Measurements from ENCODE around the gene SMIM14.
"Not testable (repeated sequence)": the region's sequence is repeated elsewhere in the genome, so short reads cannot be mapped to it uniquely, and the experiment has no call there.

Gene SMIM14

DNA sequence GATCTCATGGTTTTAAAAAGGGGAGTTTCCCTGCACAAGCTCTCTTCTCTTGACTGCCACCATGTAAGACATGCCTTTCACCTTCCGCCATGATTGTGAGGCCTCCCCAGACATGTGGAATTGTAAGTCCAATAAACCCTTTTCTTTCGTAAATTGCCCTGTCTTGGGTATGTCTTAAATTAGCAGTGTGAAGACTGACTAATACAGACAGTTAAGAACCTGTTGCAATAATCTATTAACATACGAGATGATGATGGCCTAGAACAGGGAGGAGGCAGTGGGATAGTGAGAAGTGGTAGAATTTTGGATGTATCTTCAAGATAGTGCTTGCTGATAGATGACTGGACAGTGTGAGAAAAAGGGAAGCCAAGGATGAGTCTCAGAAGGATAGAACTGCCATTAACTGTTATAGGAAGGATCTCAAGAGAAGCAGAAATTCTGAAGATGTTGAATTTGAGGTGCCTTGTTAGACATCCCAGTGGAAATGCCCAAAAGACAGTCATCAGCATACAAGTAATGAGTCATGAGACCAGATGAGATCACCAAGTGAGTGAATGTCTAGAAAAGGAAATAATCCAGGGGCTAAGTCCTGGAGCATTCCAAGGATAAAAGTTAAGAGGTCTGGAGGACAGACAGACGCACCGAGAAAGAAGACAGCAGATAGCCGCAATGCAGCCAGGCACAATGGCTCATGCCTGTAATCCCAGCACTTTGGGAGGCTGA, 72.6 kb downstream of the SMIM14 start:
- no peaks in the 10 kb centered on the region for H3K4me1 Mint-ChIP-seq
- H3K4me3 Mint-ChIP-seq, result no peak overlapping the region
- H3K36me3 Mint-ChIP-seq (ENCODE audit: insufficient read depth), result peaks cover 2% of the 10 kb centered on the region
- DNase-seq (ENCODE audit: low spot score in 2 of 2) (no peak), ATAC-seq (replicated peaks; ENCODE audit: extremely low read depth, poor library complexity, severe bottlenecking) (no peak)
- H3K9me3 Mint-ChIP-seq, result no peaks in the 10 kb centered on the region
- H3K27ac Mint-ChIP-seq (ENCODE audit: low read depth), result no peak overlapping the region
- no peaks in the 10 kb centered on the region for H3K27me3 Mint-ChIP-seq

DNA sequence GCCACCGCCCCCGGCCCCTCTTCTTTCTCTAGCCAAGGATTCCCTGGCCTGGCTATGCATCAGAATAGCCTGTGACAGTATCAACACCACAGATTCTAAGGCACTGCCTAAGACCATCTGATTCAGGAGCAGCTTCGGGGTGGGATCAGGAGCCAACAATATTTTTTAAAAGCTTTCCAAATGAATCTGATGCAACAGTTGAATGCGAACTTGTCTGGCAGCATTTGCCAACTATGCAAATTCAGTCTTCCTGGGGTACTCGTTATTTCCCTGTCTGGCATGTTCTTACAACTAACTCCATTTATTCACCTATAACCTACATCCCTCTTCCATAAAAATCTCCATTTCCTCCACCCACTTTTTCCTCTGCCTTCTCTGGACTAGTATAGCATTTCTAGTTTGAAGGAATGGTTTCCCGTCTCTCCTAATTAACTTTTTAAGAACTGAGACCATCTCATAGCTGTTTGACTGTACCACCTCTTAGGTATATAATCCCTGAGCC, 75.3 kb downstream of the SMIM14 start:
- no peak overlapping the region for H3K4me3 Mint-ChIP-seq
- peaks cover 2% of the 10 kb centered on the region for H3K36me3 Mint-ChIP-seq (ENCODE audit: insufficient read depth)
- H3K27ac Mint-ChIP-seq (ENCODE audit: low read depth), result peak overlapping the region; percentile 29

DNA sequence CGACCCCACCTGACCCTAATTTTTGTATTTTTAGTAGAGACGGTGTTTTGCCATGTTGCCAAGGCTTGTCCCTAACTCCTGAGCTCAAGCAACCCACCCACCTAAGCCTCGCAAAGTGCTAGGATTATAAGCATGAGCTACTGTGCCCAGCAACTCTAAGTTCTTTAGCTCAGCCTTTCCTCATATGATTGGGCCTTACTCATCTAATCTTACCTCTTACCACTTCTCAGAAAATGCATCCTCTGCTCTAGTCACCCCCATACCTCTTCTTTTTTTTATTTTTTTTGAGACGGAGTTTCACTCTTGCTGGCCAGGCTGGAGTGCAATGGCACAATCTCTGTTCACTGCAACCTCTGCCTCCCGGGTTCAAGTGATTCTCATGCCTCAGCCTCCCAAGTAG, 75.9 kb downstream of the SMIM14 start:
- ATAC-seq (replicated peaks; ENCODE audit: extremely low read depth, poor library complexity, severe bottlenecking), result no peak
- H3K9me3 Mint-ChIP-seq, result no peaks in the 10 kb centered on the region
- H3K4me1 Mint-ChIP-seq, result no peaks in the 10 kb centered on the region
- H3K27me3 Mint-ChIP-seq, result no peaks in the 10 kb centered on the region
- H3K27ac Mint-ChIP-seq (ENCODE audit: low read depth), result no peak overlapping the region
- no peak overlapping the region for H3K4me3 Mint-ChIP-seq
- DNase-seq (ENCODE audit: low spot score in 2 of 2), result no peak
- H3K36me3 Mint-ChIP-seq (ENCODE audit: insufficient read depth), result peaks cover 2% of the 10 kb centered on the region

More for the DNA sequence above, 75.3 kb downstream of the SMIM14 start:
- H3K9me3 Mint-ChIP-seq, result no peaks in the 10 kb centered on the region
- DNase-seq (ENCODE audit: low spot score in 2 of 2) (no peak), ATAC-seq (replicated peaks; ENCODE audit: extremely low read depth, poor library complexity, severe bottlenecking) (no peak)
- no peaks in the 10 kb centered on the region for H3K4me1 Mint-ChIP-seq
- no peaks in the 10 kb centered on the region for H3K27me3 Mint-ChIP-seq

DNA sequence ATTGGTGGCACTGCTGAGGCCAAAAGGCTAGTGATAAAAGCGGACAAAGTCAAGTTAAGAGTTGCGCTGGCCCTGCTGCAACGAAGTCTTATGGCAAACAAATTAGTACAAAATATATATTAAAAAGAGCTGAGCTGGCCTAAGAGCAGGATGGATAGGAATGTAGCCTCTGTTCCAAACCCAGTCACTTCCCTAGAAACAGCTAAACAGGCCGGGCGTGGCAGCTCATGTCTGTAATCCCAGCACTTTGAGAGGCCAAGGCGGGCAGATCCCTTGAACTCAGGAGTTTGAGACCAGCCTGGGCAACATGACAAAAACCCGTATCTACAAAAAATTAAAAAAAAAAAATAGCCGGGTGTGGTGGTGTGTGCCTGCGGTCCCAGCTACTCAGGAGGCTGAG, 79.0 kb downstream of the SMIM14 start:
- no peak for DNase-seq (ENCODE audit: low spot score in 2 of 2)
- no peaks in the 10 kb centered on the region for H3K4me1 Mint-ChIP-seq
- H3K27me3 Mint-ChIP-seq, result no peaks in the 10 kb centered on the region
- no peaks in the 10 kb centered on the region for H3K9me3 Mint-ChIP-seq
- ATAC-seq (replicated peaks; ENCODE audit: extremely low read depth, poor library complexity, severe bottlenecking), result no peak
- H3K4me3 Mint-ChIP-seq, result no peak overlapping the region
- peaks cover 8% of the 10 kb centered on the region for H3K36me3 Mint-ChIP-seq (ENCODE audit: insufficient read depth)
- no peak overlapping the region for H3K27ac Mint-ChIP-seq (ENCODE audit: low read depth)

DNA sequence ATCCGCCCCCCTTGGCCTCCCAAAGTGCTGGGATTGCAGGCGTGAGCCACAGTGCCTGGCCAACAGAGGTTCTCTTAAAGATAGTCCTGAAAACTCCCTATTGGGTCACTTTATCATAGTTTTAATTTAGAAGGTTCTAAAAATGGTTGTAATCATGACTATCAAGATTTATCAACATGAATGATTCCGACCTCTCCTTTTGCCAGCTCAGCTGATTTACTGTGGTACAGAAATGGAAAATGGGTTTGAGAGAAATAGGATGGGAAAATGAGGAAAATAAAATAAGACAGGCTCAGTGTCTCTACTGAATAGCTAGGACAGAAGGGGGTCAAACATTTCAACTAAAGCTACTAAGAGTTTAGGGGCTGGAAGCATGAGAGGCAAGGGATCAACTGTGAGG, 83.2 kb downstream of the SMIM14 start:
- H3K4me1 Mint-ChIP-seq, result no peaks in the 10 kb centered on the region
- DNase-seq (ENCODE audit: low spot score in 2 of 2) (no peak), ATAC-seq (replicated peaks; ENCODE audit: extremely low read depth, poor library complexity, severe bottlenecking) (no peak)
- no peak overlapping the region for H3K27ac Mint-ChIP-seq (ENCODE audit: low read depth)
- H3K9me3 Mint-ChIP-seq, result no peaks in the 10 kb centered on the region
- H3K27me3 Mint-ChIP-seq, result no peaks in the 10 kb centered on the region
- peaks cover 8% of the 10 kb centered on the region for H3K36me3 Mint-ChIP-seq (ENCODE audit: insufficient read depth)
- H3K4me3 Mint-ChIP-seq, result no peak overlapping the region

DNA sequence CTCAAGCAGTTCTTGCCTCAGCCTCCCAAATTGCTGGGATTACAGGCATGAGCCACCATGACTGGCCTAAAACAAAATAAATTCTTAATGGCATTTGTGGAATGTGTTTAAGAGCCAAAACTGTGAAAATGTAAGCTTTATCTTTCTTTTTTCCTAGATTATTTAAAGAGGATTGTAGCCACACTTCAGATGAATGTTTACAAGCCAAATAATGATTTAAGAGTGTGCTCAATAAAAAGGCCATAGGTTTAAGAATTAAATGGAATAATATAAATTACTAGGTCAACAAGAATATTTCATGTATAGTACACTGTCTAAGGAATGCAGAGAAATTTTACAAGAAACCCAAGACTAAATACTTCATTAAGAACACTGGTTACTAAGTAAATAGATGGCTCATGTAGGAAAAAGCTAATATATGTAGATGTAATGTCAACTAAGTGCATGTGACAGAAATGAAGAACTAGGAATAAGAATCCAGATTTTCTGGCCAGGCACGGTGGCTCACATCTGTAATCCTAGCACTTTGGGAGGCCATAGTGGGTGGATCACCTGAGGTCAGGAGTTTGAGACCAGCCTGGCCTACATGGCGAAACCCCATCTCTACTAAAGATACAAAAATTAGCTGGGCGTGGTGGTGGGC, 90.1 kb downstream of the SMIM14 start:
- Mint-ChIP-seq H3K36me3 (ENCODE audit: insufficient read depth) (no peaks in the 10 kb centered on the region), H3K27ac (ENCODE audit: low read depth) (no peak overlapping the region), H3K27me3 (no peaks in the 10 kb centered on the region), H3K4me1 (no peaks in the 10 kb centered on the region), H3K4me3 (no peak overlapping the region), H3K9me3 (no peaks in the 10 kb centered on the region)
- DNase-seq (ENCODE audit: low spot score in 2 of 2) (no peak), ATAC-seq (replicated peaks; ENCODE audit: extremely low read depth, poor library complexity, severe bottlenecking) (no peak)

DNA sequence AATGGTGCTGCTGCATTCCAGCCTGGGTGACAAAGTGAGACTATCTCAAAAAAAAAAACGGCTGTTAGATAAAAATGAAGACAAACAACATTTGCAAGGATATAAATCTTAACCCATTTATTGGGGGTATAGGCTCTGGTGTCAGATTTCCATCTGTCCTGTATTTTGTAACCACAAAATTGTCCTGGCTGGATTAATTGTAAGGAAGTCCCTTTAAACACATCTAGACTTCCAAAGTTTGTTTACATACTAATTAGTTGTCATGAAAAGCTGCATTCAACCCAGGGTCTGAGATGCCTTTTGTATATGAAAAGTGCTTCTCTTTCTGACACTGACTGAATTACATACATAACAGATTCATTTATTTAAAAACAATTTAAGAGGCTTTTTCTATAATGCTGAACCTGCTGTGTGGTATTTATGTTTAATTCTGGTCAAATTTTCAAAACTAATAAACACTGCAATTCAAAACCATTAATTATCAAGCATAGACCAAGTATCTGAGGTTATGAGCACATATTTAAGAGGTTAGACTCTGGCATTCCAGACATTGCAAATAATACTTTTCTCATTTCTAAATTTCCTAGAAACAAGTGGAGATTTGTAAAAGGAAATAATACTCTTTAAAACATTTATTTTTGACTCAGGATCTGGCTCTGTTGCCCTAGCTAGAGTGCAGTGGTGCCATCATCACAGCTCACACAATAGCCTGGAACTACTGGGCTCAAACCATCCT, 93.9 kb downstream of the SMIM14 start:
- no peaks in the 10 kb centered on the region for H3K9me3 Mint-ChIP-seq
- no peaks in the 10 kb centered on the region for H3K27me3 Mint-ChIP-seq
- DNase-seq (ENCODE audit: low spot score in 2 of 2), result no peak
- H3K36me3 Mint-ChIP-seq (ENCODE audit: insufficient read depth), result no peaks in the 10 kb centered on the region
- H3K4me1 Mint-ChIP-seq, result no peaks in the 10 kb centered on the region
- no peak overlapping the region for H3K4me3 Mint-ChIP-seq
- ATAC-seq (replicated peaks; ENCODE audit: extremely low read depth, poor library complexity, severe bottlenecking), result no peak
- no peak overlapping the region for H3K27ac Mint-ChIP-seq (ENCODE audit: low read depth)

DNA sequence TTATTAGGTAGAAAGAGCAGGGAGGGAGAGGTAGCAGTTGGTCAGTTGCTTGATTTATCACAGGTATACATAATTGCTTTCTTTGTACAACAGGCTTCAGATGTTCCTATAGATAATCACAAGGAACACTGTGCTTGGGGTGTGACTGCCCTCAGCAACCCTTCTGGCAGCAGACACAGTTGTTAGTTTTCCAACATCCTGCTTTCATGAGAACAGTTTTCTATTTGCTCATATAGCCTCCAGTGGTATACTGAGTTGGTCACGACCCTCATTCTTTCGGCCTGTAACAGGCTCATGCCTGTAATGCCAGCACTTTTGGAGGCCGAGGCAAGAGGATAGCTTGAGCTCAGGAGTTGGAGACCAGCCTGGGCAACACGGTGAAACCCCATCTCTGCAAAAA, 94.6 kb downstream of the SMIM14 start:
- not testable (repeated sequence) for H3K9me3 Mint-ChIP-seq; H3K4me1 Mint-ChIP-seq; H3K4me3 Mint-ChIP-seq; H3K27me3 Mint-ChIP-seq; ATAC-seq (replicated peaks; ENCODE audit: extremely low read depth, poor library complexity, severe bottlenecking); DNase-seq (ENCODE audit: low spot score in 2 of 2); H3K27ac Mint-ChIP-seq (ENCODE audit: low read depth); H3K36me3 Mint-ChIP-seq (ENCODE audit: insufficient read depth)

DNA sequence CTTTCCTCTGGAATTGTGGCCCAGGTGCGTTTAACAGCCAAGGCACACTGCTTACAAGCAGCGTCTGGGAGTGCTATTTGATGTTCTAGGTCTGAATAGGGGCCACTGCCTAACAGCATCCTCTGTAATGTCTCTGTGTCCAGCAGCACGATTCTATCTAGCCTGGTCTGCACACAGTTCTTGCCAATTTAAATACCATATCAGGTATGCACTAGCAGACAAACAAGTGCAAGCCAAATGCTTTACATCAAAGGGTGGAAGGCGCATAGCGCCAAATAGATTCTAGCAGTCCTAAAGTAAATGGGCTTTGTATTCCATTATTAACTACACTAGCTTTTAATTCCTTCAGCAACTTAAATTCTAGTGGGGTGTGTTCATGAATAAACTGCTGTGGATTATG, 95.6 kb downstream of the SMIM14 start:
- no peak overlapping the region for H3K27ac Mint-ChIP-seq (ENCODE audit: low read depth)
- H3K27me3 Mint-ChIP-seq, result no peaks in the 10 kb centered on the region
- no peaks in the 10 kb centered on the region for H3K9me3 Mint-ChIP-seq
- H3K4me3 Mint-ChIP-seq, result no peak overlapping the region
- DNase-seq (ENCODE audit: low spot score in 2 of 2) (no peak), ATAC-seq (replicated peaks; ENCODE audit: extremely low read depth, poor library complexity, severe bottlenecking) (no peak)
- H3K36me3 Mint-ChIP-seq (ENCODE audit: insufficient read depth), result no peaks in the 10 kb centered on the region
- H3K4me1 Mint-ChIP-seq, result no peaks in the 10 kb centered on the region

DNA sequence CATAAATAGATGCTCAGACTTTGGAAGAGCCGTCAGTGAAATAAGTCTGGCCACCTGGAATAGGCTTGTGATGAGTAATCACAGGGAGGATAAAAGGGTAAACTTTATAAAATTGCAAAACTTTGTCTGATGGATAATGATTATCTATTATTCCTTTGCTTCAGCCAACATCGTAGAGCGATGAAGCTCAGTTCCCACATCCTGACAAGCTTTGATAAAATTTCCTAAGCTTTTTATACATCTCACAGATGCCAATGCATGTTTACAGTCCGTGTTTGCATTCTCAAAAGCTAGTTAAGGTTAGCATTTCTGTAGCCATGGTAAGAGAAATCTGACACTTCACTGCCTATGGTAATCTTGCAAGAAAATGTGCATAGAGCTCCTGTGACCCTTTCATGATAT, 96.1 kb downstream of the SMIM14 start:
- no peak for ATAC-seq (replicated peaks; ENCODE audit: extremely low read depth, poor library complexity, severe bottlenecking)
- no peak for DNase-seq (ENCODE audit: low spot score in 2 of 2)
- H3K27ac Mint-ChIP-seq (ENCODE audit: low read depth), result no peak overlapping the region
- H3K27me3 Mint-ChIP-seq, result no peaks in the 10 kb centered on the region
- no peaks in the 10 kb centered on the region for H3K36me3 Mint-ChIP-seq (ENCODE audit: insufficient read depth)
- no peaks in the 10 kb centered on the region for H3K9me3 Mint-ChIP-seq
- H3K4me3 Mint-ChIP-seq, result no peak overlapping the region
- H3K4me1 Mint-ChIP-seq, result no peaks in the 10 kb centered on the region

DNA sequence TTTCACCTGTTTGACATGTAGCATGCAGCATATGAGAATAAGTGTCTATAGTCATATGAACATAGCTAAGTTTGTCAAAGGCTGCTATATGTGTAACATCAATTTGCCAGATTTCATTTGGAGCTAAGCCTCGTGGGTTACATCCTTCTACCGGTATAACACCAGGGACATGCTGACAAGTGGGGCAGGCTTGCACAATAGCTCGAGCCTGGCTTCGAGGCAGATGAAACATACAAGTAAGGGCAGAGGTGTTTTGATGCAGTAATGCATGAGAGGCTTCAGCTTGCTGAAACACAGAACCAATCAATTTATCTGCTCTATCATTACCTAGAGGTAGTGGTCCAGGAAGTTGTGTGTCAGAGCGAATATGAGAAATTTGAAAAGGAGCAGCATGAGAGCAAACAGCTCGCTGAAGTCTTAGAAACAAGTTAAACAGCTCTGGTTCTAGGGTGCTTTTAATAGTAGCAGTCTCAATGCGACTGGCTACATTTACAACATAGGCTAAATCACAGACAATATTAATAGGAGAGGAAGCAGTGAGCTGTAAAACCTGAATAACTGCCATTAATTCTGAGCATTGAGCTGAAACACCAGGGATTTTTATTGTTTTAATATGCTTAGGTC, 96.6 kb downstream of the SMIM14 start:
- DNase-seq (ENCODE audit: low spot score in 2 of 2), result no peak
- H3K27ac Mint-ChIP-seq (ENCODE audit: low read depth), result no peak overlapping the region
- no peaks in the 10 kb centered on the region for H3K27me3 Mint-ChIP-seq
- no peaks in the 10 kb centered on the region for H3K4me1 Mint-ChIP-seq
- H3K9me3 Mint-ChIP-seq, result no peaks in the 10 kb centered on the region
- ATAC-seq (replicated peaks; ENCODE audit: extremely low read depth, poor library complexity, severe bottlenecking), result no peak
- H3K4me3 Mint-ChIP-seq, result no peak overlapping the region
- H3K36me3 Mint-ChIP-seq (ENCODE audit: insufficient read depth), result no peaks in the 10 kb centered on the region

DNA sequence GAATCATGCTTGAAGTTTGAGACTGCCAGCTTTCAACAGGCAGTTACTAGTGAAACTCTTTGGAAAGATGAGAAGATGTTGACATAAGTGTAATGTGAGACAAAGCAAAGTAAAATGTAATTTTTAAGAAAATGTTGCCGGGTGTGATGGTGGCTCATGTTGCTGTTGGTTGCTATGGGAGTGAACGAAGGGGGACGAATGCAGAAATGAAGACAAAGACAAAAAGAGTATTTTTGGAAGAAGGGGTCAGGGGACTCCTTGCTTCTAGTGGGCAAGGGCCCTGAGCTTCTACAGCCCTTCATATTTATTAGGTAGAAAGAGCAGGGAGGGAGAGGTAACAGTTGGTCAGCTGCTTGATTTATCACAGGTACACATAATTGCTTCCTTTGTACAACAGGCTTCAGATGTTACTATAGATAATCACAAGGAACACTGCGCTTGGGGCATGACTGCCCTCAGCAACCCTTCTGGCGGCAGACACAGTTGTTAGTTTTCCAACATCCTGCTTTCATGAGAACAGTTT, 99.5 kb downstream of the SMIM14 start:
- no peaks in the 10 kb centered on the region for H3K27me3 Mint-ChIP-seq
- H3K9me3 Mint-ChIP-seq, result no peaks in the 10 kb centered on the region
- ATAC-seq (replicated peaks; ENCODE audit: extremely low read depth, poor library complexity, severe bottlenecking), result no peak
- no peaks in the 10 kb centered on the region for H3K36me3 Mint-ChIP-seq (ENCODE audit: insufficient read depth)
- no peak overlapping the region for H3K4me3 Mint-ChIP-seq
- DNase-seq (ENCODE audit: low spot score in 2 of 2), result no peak
- no peaks in the 10 kb centered on the region for H3K4me1 Mint-ChIP-seq
- no peak overlapping the region for H3K27ac Mint-ChIP-seq (ENCODE audit: low read depth)
